HUES48 (cell line): ENCODE data around the gene LRRC9.
"Not testable (repeated sequence)": the region's sequence is repeated elsewhere in the genome, so short reads cannot be mapped to it uniquely, and the experiment has no call there.

Experiments used
- H3K27ac ChIP-seq: one replicate; pipeline ENCODE4 v1.7.0; 2013; ENCODE audit warnings: low read depth, low read length, inconsistent platforms
- H3K27me3 ChIP-seq: 2 replicates; pipeline ENCODE4 v1.6.1; 2013; ENCODE audit warnings: mild to moderate bottlenecking, low read length; ENCODE audit not compliant: control insufficient read depth, insufficient read depth
- H3K36me3 ChIP-seq: 2 replicates; pipeline ENCODE4 v1.6.1; 2013; ENCODE audit warnings: low read length; ENCODE audit not compliant: control insufficient read depth, insufficient read depth
- H3K4me1 ChIP-seq: 2 replicates; pipeline ENCODE4 v1.6.1; 2013; ENCODE audit warnings: mild to moderate bottlenecking, low read length; ENCODE audit not compliant: control insufficient read depth, insufficient read depth
- H3K4me3 ChIP-seq: 2 replicates; pipeline ENCODE4 v1.5.1; 2013; ENCODE audit warnings: mild to moderate bottlenecking, low read depth, low read length
- H3K9ac ChIP-seq: 2 replicates; pipeline ENCODE4 v1.6.1; 2013; ENCODE audit warnings: mild to moderate bottlenecking, low read depth, low read length, moderate library complexity
- H3K9me3 ChIP-seq: 2 replicates; pipeline ENCODE4 v1.6.1; 2013; ENCODE audit warnings: low read length; ENCODE audit not compliant: control insufficient read depth, insufficient read depth

The LRRC9 gene

GRCh38 chr14:59952141-59952540, 32.2 kb downstream of the LRRC9 start:
- H3K4me3 ChIP-seq, result peak overlapping the region; percentile 46
- H3K9ac ChIP-seq, H3K4me1 ChIP-seq, H3K27ac ChIP-seq, H3K9me3 ChIP-seq, H3K27me3 ChIP-seq, H3K36me3 ChIP-seq: not testable (repeated sequence)

DNA sequence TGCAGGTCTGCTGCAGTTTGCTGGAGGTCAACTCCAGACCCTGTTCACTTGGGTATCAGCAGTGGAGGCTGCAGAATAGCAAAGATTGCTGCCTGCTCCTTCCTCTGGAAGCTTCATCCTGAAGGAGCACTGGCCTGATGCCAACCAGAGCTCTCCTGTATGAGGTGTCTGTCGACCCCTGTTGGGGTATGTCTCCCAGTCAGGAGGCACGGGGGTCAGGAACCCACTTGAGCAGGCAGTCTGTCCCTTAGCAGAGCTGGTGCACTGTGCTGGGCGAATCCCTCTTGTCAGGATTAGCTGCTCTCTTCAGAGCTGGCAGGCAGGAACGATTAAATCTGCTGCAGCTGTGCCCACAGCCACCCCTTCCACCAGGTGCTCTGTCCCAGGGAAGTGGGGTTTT, 37.9 kb downstream of the LRRC9 start:
- not testable (repeated sequence) for H3K9ac ChIP-seq, H3K4me1 ChIP-seq, H3K27ac ChIP-seq, H3K27me3 ChIP-seq, H3K36me3 ChIP-seq, H3K4me3 ChIP-seq, H3K9me3 ChIP-seq

DNA sequence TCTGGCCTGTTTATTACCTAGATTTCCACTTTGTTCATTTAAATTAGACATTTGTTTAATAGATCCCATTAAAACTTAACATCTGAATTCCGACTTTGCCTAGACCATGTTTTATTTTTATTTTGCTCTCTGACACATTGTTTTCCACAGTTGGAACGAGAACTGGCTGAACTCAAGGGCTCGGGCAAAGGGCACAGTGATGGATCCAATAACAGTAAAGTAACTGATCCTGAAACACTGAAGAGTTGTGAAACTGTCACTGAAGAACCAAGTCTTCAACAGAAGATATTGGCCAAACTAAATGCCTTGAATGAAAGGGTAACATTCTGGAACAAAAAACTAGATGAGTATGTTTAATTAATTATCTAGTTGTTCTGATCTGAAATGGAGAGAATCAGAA, 39.7 kb downstream of the LRRC9 start:
- Histone ChIP-seq H3K36me3 (no peaks in the 10 kb centered on the region), H3K4me3 (no peak overlapping the region), H3K9ac (no peak overlapping the region), H3K27me3 (no peaks in the 10 kb centered on the region), H3K4me1 (no peaks in the 10 kb centered on the region), H3K27ac (no peak overlapping the region), H3K9me3 (no peaks in the 10 kb centered on the region)

- H3K36me3 ChIP-seq, result no peaks in the 10 kb centered on the region
- H3K9ac ChIP-seq, result no peak overlapping the region
- H3K27ac ChIP-seq, result no peak overlapping the region
- H3K4me1 ChIP-seq, result no peaks in the 10 kb centered on the region
- no peaks in the 10 kb centered on the region for H3K27me3 ChIP-seq
- H3K9me3 ChIP-seq, result no peaks in the 10 kb centered on the region
- no peak overlapping the region for H3K4me3 ChIP-seq
These were observed 41.6 kb downstream of the LRRC9 start for GRCh38 chr14:59961518-59962062.

DNA sequence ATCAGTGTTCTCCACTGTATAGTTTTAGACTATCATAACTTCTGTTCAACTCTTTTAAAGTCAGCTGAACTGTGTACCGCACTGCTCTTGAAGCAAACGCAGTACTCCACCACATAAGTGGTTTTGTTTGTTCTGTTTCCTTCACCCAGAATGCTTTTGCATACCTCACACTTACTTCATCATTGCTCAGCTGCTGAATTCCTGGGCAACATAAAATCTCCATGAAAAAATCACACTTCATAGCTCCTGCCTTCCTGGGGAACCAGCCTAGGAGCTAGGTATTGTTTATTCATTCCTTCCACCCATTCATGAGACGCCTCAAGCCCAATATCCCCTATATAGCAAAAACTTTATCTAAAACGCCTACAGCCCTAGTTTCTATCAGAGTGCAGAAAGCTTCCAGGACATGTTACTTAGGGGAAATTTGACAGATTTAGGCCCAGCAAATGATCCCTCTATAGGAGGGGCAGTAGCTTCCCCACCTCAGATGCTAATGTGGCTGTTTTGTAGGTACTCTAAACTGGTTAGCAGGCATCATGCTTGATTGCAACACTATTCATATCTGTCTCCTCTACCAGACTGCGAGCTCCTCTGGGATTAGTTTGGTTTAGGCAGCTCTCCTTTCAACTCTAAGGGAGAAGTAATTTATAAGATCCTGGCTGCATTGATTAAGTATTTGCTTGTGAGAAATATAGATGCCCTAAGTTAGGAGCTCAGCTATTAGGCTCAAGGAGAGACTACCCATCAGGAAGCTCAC, 44.5 kb downstream of the LRRC9 start:
- Histone ChIP-seq H3K27me3 (no peaks in the 10 kb centered on the region), H3K9me3 (no peaks in the 10 kb centered on the region), H3K9ac (no peak overlapping the region), H3K36me3 (no peaks in the 10 kb centered on the region), H3K4me1 (no peaks in the 10 kb centered on the region), H3K27ac (no peak overlapping the region), H3K4me3 (no peak overlapping the region)

DNA sequence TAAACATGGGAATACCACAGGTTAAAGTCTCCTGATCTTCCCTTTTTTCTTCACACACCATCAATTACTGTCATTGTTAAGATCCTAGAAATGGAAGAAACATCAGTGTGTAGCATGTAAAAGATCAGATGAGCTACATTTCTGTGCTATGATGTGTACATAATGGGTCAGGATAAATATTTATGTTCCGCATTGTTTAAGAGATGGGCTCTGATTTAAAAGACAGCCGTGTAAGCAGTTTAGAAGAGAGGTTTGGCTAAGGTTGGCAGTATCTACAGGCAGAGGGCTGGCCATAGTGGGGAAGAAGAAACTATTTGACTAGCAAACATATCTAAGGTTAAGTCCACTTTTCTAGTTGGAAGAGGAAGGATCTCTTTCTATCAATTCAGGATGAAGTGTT, 49.4 kb downstream of the LRRC9 start:
- no peaks in the 10 kb centered on the region for H3K36me3 ChIP-seq
- no peak overlapping the region for H3K27ac ChIP-seq
- H3K4me3 ChIP-seq, result no peak overlapping the region
- no peaks in the 10 kb centered on the region for H3K4me1 ChIP-seq
- no peak overlapping the region for H3K9ac ChIP-seq
- H3K27me3 ChIP-seq, result no peaks in the 10 kb centered on the region
- no peaks in the 10 kb centered on the region for H3K9me3 ChIP-seq

GRCh38 chr14:59981564-59981963, 61.6 kb downstream of the LRRC9 start:
- Histone ChIP-seq H3K36me3 (no peaks in the 10 kb centered on the region), H3K27ac (no peak overlapping the region), H3K9ac (no peak overlapping the region), H3K4me1 (no peaks in the 10 kb centered on the region), H3K4me3 (no peak overlapping the region), H3K9me3 (no peaks in the 10 kb centered on the region), H3K27me3 (no peaks in the 10 kb centered on the region)

GRCh38 chr14:59983048-59983447, 63.1 kb downstream of the LRRC9 start:
- Histone ChIP-seq H3K4me1 (no peaks in the 10 kb centered on the region), H3K4me3 (no peak overlapping the region), H3K9ac (no peak overlapping the region), H3K9me3 (no peaks in the 10 kb centered on the region), H3K36me3 (no peaks in the 10 kb centered on the region), H3K27ac (no peak overlapping the region), H3K27me3 (no peaks in the 10 kb centered on the region)

DNA sequence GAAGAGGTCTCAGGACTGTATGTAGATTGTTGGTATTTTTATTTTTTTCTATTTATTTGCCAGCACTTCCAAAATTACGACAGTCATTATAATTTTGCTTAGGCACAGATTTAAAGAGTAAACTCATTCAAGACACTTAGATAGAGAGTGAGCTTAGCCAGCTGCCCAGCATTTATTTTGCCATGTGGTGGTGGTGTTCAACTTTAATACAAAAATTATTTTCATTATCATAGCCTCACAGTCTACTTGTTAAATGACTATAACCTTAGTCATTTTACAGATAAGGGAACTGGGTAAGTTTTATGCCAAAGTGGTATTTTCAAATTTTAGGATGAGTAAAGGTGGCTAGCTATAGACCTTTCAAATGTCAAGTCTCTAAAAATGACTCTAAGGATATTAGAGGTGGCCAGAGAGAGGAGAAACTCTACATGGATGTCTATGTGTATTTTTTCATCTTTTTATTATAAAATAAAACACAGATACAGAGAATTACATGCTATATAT, 66.7 kb downstream of the LRRC9 start:
- peaks cover 13% of the 10 kb centered on the region for H3K9me3 ChIP-seq
- no peak overlapping the region for H3K27ac ChIP-seq
- no peaks in the 10 kb centered on the region for H3K27me3 ChIP-seq

GRCh38 chr14:59997449-59997848, 77.5 kb downstream of the LRRC9 start:
- H3K9ac ChIP-seq, result no peak overlapping the region
- no peaks in the 10 kb centered on the region for H3K36me3 ChIP-seq
- no peak overlapping the region for H3K4me3 ChIP-seq
- H3K27me3 ChIP-seq, result no peaks in the 10 kb centered on the region
- no peaks in the 10 kb centered on the region for H3K9me3 ChIP-seq
- no peak overlapping the region for H3K27ac ChIP-seq
- no peaks in the 10 kb centered on the region for H3K4me1 ChIP-seq

More for the DNA sequence above, 66.7 kb downstream of the LRRC9 start:
- Histone ChIP-seq H3K9ac (no peak overlapping the region), H3K4me1 (no peaks in the 10 kb centered on the region), H3K36me3 (no peaks in the 10 kb centered on the region), H3K4me3 (no peak overlapping the region)

GRCh38 chr14:59997966-59998365, 78.0 kb downstream of the LRRC9 start:
- Histone ChIP-seq H3K4me3 (no peak overlapping the region), H3K9ac (no peak overlapping the region), H3K9me3 (no peaks in the 10 kb centered on the region), H3K27ac (no peak overlapping the region), H3K27me3 (no peaks in the 10 kb centered on the region), H3K36me3 (no peaks in the 10 kb centered on the region), H3K4me1 (no peaks in the 10 kb centered on the region)
